DMS79 treated with DMSO at 0.1 percent for 48 hours (cell line): ENCODE results near the gene ASXL3.

Source experiments
- DNase-seq: peaks from one replicate; lab custom pipeline; 2025; lab: John Stamatoyannopoulos, UW

Gene ASXL3

GRCh38 chr18:33577685-33578517 lies at the start of gene ASXL3:
ASXL3 (plus strand) TSS chr18:33578219; CDS start chr18:33578632, 413 bp downstream.
- DNase-seq, result peak; percentile 76

- DNase-seq, result no peak
Measured at GRCh38 chr18:33532978-33533377, 45.0 kb upstream of the ASXL3 start.

- no peak for DNase-seq
Measured at GRCh38 chr18:33536904-33537303, 41.1 kb upstream of the ASXL3 start.

DNA sequence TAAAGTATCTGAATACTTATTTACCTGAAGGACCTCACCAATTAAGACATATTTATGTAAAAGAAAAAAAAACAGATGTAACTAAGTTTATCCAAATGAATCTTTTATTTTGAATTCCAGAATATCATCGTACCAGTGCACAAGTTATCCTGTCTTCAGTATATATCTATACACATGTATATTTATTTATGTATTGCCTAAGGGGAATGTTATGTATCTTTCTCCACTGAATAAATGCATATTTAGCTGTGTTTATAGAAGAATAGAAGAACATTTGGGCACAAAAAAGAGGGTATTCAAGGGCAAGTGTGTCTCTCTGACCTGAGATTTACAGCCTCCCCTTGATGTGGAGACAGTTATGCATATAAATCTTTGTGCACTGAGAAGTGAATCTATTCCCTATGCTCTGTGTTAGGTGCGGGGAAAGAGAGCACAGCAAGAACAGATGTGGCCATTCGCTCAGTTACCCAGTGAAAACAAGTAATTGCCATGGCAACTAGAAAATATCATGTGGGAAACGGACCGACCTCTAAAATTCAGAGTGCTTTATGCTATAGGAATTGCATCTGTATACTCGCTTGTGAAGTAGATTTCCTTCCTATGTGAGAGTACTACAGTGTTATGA lies 39.5 kb upstream of the ASXL3 start:
- no peak for DNase-seq

- no peak for DNase-seq
Measured at GRCh38 chr18:33540392-33540791, 37.6 kb upstream of the ASXL3 start.

DNA sequence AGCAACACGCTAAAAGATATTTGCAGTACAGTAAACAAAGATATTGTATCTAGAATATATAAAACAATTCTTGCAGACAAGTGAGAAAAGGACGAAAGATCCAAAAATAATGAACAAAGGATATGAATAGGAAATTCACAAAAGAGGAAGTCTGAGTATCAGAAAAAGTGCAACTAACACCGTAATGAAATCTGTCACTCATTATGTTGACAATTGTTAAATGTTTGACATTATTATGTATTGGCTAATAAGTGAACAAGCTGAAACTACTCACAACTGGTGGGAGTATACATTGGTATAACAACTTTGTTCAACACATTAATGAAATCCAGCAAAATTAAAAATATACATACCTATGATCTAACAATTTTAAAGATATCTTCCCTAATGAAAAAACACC lies 36.7 kb upstream of the ASXL3 start:
- no peak for DNase-seq

DNA sequence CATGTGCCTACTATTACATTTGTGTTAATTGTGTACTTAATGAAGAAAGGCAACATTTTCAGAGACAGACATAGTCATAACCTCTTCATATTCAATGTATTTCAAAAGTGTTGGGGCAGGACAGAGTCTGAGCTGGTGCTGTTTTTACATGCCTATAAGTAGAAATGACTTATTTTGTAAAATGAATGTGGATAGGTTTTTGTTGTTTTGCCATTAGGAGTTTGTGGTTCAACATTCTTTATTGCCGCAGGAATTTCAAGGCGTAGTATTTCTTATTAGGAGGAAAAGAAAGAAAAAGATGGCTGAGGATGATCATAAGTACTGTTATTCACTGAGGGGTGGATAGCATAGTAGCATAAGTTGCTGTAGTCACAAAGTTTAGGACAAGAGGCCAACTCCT lies 21.2 kb upstream of the ASXL3 start:
- no peak for DNase-seq

GRCh38 chr18:33557706-33558105 lies 20.3 kb upstream of the ASXL3 start:
- DNase-seq, result no peak

DNA sequence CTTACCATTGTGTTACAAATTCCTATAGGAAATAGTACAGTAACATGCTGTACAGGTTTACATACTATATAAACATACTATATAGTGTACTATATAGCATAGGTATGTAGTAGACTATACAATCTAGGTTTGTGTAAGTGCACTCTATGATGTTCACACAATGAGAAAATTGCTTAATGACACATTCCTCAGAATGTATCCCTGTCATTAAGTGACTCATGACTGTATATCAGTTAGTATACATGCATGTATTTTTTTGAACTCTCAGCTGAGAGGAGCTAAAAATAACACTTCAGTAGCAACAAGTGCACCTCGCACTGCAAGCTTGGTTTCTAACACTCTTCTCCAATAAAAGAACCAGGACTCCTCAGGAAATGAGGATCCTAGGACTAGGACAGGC lies 19.5 kb upstream of the ASXL3 start:
- DNase-seq, result no peak

GRCh38 chr18:33560686-33561370 lies 17.2 kb upstream of the ASXL3 start:
- no peak for DNase-seq

GRCh38 chr18:33562741-33563140 lies 15.3 kb upstream of the ASXL3 start:
- no peak for DNase-seq

DNA sequence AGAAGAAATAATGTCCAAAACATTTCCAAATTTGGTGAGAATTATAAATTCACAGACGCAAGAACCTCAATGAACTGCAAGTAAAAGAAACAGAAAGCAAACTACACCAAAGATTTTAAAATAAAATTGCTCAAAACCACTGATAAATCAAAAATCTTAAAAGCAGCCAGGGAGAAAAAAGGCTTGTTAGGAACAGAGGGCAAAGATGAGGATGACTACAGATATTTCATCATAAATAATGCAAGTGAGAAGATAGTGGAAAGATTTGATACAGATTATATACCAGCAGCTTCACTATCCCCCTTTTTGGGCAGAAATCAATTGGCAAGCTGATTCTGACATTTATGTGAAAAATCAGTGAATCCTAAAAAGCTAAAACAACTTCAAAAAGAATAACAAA lies 10.3 kb upstream of the ASXL3 start:
- DNase-seq, result peak; percentile 13

GRCh38 chr18:33571998-33572787 lies 5.8 kb upstream of the ASXL3 start:
- DNase-seq, result no peak

DNA sequence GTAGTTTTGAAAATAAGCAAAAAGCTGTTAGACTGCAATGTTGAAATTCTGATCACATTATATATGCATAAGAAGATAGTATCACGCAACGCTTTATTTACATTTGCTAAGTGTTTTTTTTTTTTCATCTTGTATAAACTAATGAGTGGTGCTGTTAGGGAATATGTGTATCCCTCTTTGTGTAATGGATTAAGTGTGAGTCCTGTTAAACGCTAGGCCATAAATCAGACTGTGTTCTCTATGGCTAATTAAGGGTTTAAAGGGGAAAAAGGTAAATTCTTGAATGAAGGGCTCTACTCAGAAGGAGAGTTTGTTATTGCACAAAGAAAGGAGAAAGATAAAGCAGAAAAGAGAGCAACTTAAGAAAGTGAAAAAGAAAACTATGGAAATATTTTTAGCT lies 4.8 kb upstream of the ASXL3 start:
- peak; percentile 5 for DNase-seq

DNA sequence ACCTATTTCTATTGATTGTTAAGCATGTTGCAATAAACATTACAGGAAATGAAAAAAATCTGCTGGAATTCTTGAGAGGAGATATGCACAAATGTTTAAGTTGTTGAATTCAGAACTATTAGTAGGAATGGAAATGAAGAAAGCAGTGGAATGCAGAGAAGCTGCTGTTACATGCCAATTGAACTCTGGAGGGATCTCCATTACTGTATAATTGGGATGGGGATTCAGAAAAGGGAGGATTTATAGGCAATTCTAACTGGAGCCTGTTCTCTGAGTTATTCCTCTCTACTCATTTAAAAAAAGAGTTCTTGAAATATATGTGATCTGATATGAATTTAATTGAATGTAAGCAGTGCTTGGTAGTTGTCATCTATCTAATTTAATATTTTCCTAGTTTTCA lies 2.6 kb upstream of the ASXL3 start:
- DNase-seq, result peak; percentile 19

DNA sequence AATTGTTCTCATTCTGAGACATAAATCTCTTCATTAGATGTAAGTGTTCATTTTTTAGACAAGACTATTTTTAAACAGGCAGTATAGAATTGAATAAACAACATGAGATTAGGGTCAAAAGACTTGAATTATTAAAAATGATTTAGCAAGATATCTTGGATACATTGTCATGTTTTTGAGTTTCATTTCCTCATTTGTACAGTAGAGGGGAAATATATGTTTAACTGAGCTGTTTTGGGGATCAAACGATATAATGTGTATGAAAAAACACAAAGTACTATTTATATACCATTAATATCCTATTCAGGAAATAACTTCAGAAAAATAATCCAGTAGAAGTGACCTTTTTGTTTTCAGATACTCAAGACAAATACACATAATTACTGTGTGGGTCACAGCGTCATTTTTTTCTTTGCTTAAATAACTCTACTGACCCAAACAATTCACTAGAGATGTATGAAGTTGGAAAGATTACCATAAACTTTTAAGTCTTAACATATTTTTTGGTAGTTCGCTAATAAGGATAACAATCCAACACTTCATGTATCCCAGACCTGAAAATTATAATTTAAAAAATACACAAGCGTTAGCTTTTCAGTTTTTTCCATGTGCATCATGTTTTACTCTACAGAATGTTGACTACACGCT lies 896 bp upstream of the ASXL3 start:
- peak; percentile 67 for DNase-seq

GRCh38 chr18:33578518-33579348 lies 714 bp downstream of the ASXL3 start:
- peak; percentile 72 for DNase-seq

GRCh38 chr18:33579349-33580215 lies 1.6 kb downstream of the ASXL3 start:
- DNase-seq, result peak; percentile 68

DNA sequence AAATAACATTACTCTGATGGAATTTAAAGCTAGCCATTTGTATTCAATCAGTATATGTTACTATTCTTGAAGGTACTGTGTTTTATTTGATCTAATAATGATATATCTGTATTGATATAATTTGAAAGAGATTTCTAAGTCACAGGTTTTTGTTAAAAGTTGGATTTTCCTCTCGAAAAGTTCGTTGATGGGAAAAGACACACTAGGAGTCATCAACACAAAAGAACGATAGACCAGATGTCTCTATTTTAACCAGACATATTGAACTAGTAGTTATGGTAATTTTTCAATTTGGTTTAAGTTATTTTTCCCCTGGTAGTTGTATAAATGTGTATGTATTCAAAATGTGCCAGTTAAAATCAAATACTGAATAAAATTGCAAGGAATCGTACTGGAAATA lies 2.5 kb downstream of the ASXL3 start:
- no peak for DNase-seq

DNA sequence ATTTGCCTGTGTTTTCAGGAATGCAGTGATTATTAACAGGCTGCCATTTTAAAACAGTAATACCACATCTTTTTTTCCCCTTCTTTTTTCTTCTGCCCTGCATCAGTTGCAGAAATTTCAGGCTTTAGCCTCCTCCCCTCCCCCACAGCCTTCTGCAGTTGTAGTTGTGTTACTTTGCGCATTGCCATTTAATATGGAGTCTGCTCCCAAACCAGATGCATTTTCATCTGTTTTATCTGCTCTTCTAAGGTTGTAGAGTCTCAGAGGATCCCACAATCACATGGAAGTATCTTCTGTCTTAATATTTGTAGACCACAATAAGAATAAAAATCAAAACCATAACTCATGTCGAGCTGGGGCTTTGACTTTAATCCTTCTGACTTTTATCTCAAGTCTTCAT lies 3.8 kb downstream of the ASXL3 start:
- DNase-seq, result peak; percentile 18
